PC-3 (cell line): ENCODE results near the gene CCDC88B. TPM values are rescaled to one million over a fixed set of nuclear protein-coding genes. Genes with fewer than 3 reads are reported as not detected.

Source experiments
- ATAC-seq: fragments of 200-7000 bp; cut with Tn5 transposase; 2 replicates; pipeline ENCODE4 v1.9.1; 2020; ENCODE audit warnings: mild to moderate bottlenecking, moderate library complexity
- BruUV-seq: library from RNA; stranded (reverse); fragments of 400-500 nt; replicated peaks from 2 replicates; lab custom pipeline; 2021; lab: Mats Ljungman, UMichigan
- CTCF ChIA-PET: fragments of 300-600 bp; sonication (Branson Sonifier 250); formaldehyde crosslinking; loops from one replicate; lab custom pipeline; 2022; ENCODE audit warnings: antibody characterized with exemption; lab: Charles Lee
- POLR2A ChIA-PET: fragments of 300-600 bp; sonication (Branson Sonifier 250); formaldehyde crosslinking; loops from one replicate; lab custom pipeline; 2022; ENCODE audit warnings: antibody characterized with exemption; ENCODE audit not compliant: unreplicated experiment; lab: Charles Lee
- DNase-seq: peaks from one replicate; pipeline ENCODE4 v3.0.0-alpha.2; 2015
- H2AFZ ChIP-seq: fragments of 300-600 bp; sonication (generic); 2 replicates; pipeline ENCODE4 v1.6.0; 2016; ENCODE audit warnings: antibody characterized with exemption, low read length
- H3F3A ChIP-seq: fragments of 300-600 bp; sonication (generic); one replicate; pipeline ENCODE4 v1.6.0; 2017; ENCODE audit warnings: antibody characterized with exemption, low read length, control low read depth, mild to moderate bottlenecking; ENCODE audit not compliant: unreplicated experiment
- H3K27ac ChIP-seq: fragments of 300-600 bp; sonication (generic); 2 replicates; pipeline ENCODE4 v1.5.1; 2016; ENCODE audit warnings: mild to moderate bottlenecking, low read length
- H3K27me3 ChIP-seq: fragments of 300-600 bp; sonication (generic); 2 replicates; pipeline ENCODE4 v1.6.1; 2016; ENCODE audit warnings: low read length, mixed read lengths
- H3K36me3 ChIP-seq: fragments of 300-600 bp; sonication (generic); 2 replicates; pipeline ENCODE4 v1.6.1; 2016; ENCODE audit warnings: low read depth, mixed run types, low read length, mixed read lengths
- H3K4me1 ChIP-seq: fragments of 300-600 bp; sonication (generic); 2 replicates; pipeline ENCODE4 v1.5.1; 2016; ENCODE audit warnings: low read length; ENCODE audit not compliant: insufficient read depth
- H3K4me2 ChIP-seq: fragments of 300-600 bp; sonication (generic); 2 replicates; pipeline ENCODE4 v1.6.0; 2016; ENCODE audit warnings: low read length
- H3K4me3 ChIP-seq: fragments of 300-600 bp; sonication (generic); 2 replicates; pipeline ENCODE4 v1.5.1; 2016; ENCODE audit warnings: mild to moderate bottlenecking, low read length, mixed read lengths
- H3K79me2 ChIP-seq: fragments of 300-600 bp; sonication (generic); 2 replicates; pipeline ENCODE4 v1.6.1; 2017; ENCODE audit warnings: low read length, mixed read lengths
- H3K9ac ChIP-seq: fragments of 300-600 bp; sonication (generic); 2 replicates; pipeline ENCODE4 v1.6.0; 2016; ENCODE audit warnings: mild to moderate bottlenecking, low read length
- H3K9me2 ChIP-seq: fragments of 300-600 bp; sonication (generic); replicated peaks from 2 replicates; pipeline ENCODE4 v1.6.1; 2016; ENCODE audit warnings: mixed run types, low read length, mixed read lengths
- H3K9me3 ChIP-seq: fragments of 300-600 bp; sonication (generic); 2 replicates; pipeline ENCODE4 v1.6.1; 2016; ENCODE audit warnings: low read length, mixed read lengths
- H4K20me1 ChIP-seq: fragments of 300-600 bp; sonication (generic); 2 replicates; pipeline ENCODE4 v1.6.1; 2016; ENCODE audit warnings: low read length, mixed read lengths
- CTCF ChIP-seq: fragments of 300-600 bp; sonication (generic); conservative IDR thresholded peaks from 2 replicates; pipeline ENCODE4 v1.5.1; 2017; ENCODE audit warnings: antibody characterized with exemption, low read depth, mild to moderate bottlenecking, low read length
- EZH2 ChIP-seq: fragments of 300-600 bp; sonication (generic); IDR thresholded peaks from one replicate; pipeline ENCODE4 v1.6.1; 2017; ENCODE audit warnings: antibody characterized with exemption, mild to moderate bottlenecking, low read length; ENCODE audit not compliant: unreplicated experiment
- EZH2phosphoT487 ChIP-seq: fragments of 300-600 bp; sonication (generic); IDR thresholded peaks from 2 replicates; pipeline ENCODE4 v1.6.1; 2018; ENCODE audit warnings: mild to moderate bottlenecking, antibody characterized with exemption, low read length, borderline replicate concordance
- intact Hi-C: fragments of 100-400 bp; cut with micrococcal nuclease; formaldehyde crosslinking; loops from 2 replicates; pipeline ENCODE4 v1.9.0; 2023
- total RNA-seq: library from RNA; depleted of rRNA; stranded (reverse); fragments of >200 nt; gene quantifications from 2 replicates; pipeline ENCODE4 v1.2.3, GENCODE V29; 2014

CCDC88B gene
- total RNA-seq, 1 experiment from 2014 or later, result 21.0 TPM

GRCh38 chr11:64364435-64364834, 24.4 kb downstream of the CCDC88B start:
- peaks cover 20% of the 10 kb centered on the region for H3K79me2 ChIP-seq
- BruUV-seq, result no TSS peak
- H3K27me3 ChIP-seq, result no peaks in the 10 kb centered on the region
- H3K9me2 ChIP-seq, result no peaks in the 10 kb centered on the region
- no peak overlapping the region for H3K27ac ChIP-seq
- peaks cover 22% of the 10 kb centered on the region for H3K4me1 ChIP-seq
- no peak overlapping the region for H3K4me2 ChIP-seq
- H3F3A ChIP-seq, result peaks cover 6% of the 10 kb centered on the region
- POLR2A ChIA-PET, result no interaction called here
- intact Hi-C loops, result no loop called here
- H3K4me3 ChIP-seq, result no peak overlapping the region
- H3K36me3 ChIP-seq, result peaks cover 59% of the 10 kb centered on the region
- TF ChIP-seq EZH2, result no peak
- TF ChIP-seq CTCF, result no peak
- TF ChIP-seq EZH2phosphoT487, result no peak
- peaks cover 11% of the 10 kb centered on the region; the same call in 1 of the 2 replicates for H4K20me1 ChIP-seq
- CTCF ChIA-PET, result interaction anchor here (0.6 kb wide), 1 partner anchor 22 kb away, joined by 8 read pairs; no protein-coding TSS in a partner anchor
- no peak for DNase-seq
- H3K9ac ChIP-seq, result no peak overlapping the region
- ATAC-seq, result no peak
- H2AFZ ChIP-seq, result no peak overlapping the region
- H3K9me3 ChIP-seq, result no peaks in the 10 kb centered on the region

- intact Hi-C loops, result no loop called here
- no peak overlapping the region for H3K4me2 ChIP-seq
- ATAC-seq (no peak), DNase-seq (peak; percentile 45)
- H3F3A ChIP-seq, result peaks cover 6% of the 10 kb centered on the region
- POLR2A ChIA-PET, result no interaction called here
- no peaks in the 10 kb centered on the region for H3K9me2 ChIP-seq
- BruUV-seq, result no TSS peak
- H3K4me3 ChIP-seq, result no peak overlapping the region
- no peaks in the 10 kb centered on the region for H3K9me3 ChIP-seq
- peaks cover 11% of the 10 kb centered on the region; the same call in 1 of the 2 replicates for H4K20me1 ChIP-seq
- H3K4me1 ChIP-seq, result peaks cover 17% of the 10 kb centered on the region
- H2AFZ ChIP-seq, result no peak overlapping the region
- H3K36me3 ChIP-seq, result peaks cover 64% of the 10 kb centered on the region
- H3K9ac ChIP-seq, result no peak overlapping the region
- peaks cover 15% of the 10 kb centered on the region for H3K79me2 ChIP-seq
- CTCF ChIA-PET, result no interaction called here
- H3K27me3 ChIP-seq, result no peaks in the 10 kb centered on the region
- H3K27ac ChIP-seq, result no peak overlapping the region
- TF ChIP-seq EZH2 (no peak), EZH2phosphoT487 (no peak), CTCF (no peak)
Measured at GRCh38 chr11:64364911-64365310, 24.9 kb downstream of the CCDC88B start.

GRCh38 chr11:64366751-64367150, 26.7 kb downstream of the CCDC88B start:
- H3K27ac ChIP-seq, result no peak overlapping the region
- H3K9me2 ChIP-seq, result no peaks in the 10 kb centered on the region
- ATAC-seq (peak; percentile 49; the same call in 1 of the 2 replicates), DNase-seq (peak; percentile 83)
- H3K4me3 ChIP-seq, result no peak overlapping the region
- H3K27me3 ChIP-seq, result no peaks in the 10 kb centered on the region
- intact Hi-C loops, result no loop called here
- BruUV-seq, result no TSS peak
- peaks cover 8% of the 10 kb centered on the region for H3K4me1 ChIP-seq
- no peak overlapping the region for H2AFZ ChIP-seq
- ChIA-PET CTCF (no interaction called here), POLR2A (no interaction called here)
- peak overlapping the region; percentile 34; the same call in 1 of the 2 replicates for H3K4me2 ChIP-seq
- no peaks in the 10 kb centered on the region for H3K79me2 ChIP-seq
- TF ChIP-seq CTCF (no peak), EZH2phosphoT487 (no peak), EZH2 (no peak)
- no peaks in the 10 kb centered on the region for H3K9me3 ChIP-seq
- H3F3A ChIP-seq, result peaks cover 6% of the 10 kb centered on the region
- no peak overlapping the region for H3K9ac ChIP-seq
- peaks cover 64% of the 10 kb centered on the region for H3K36me3 ChIP-seq
- H4K20me1 ChIP-seq, result no peaks in the 10 kb centered on the region
